HS-27A (cell line): Measurements from ENCODE around the gene AIM2.
"Not testable (repeated sequence)": the region's sequence is repeated elsewhere in the genome, so short reads cannot be mapped to it uniquely, and the experiment has no call there.

Experiments
- DNase-seq: peaks from one replicate; pipeline ENCODE4 v3.0.0-alpha.2; 2012; ENCODE audit warnings: low read depth, missing footprints

Gene AIM2, protein sequence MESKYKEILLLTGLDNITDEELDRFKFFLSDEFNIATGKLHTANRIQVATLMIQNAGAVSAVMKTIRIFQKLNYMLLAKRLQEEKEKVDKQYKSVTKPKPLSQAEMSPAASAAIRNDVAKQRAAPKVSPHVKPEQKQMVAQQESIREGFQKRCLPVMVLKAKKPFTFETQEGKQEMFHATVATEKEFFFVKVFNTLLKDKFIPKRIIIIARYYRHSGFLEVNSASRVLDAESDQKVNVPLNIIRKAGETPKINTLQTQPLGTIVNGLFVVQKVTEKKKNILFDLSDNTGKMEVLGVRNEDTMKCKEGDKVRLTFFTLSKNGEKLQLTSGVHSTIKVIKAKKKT

GRCh38 chr1:159076438-159077119 is at the start of gene AIM2:
TSS of gene AIM2 (minus strand) at chr1:159076766. CDS start at chr1:159073499, 3,267 bp downstream.
- DNase-seq, result no peak

GRCh38 chr1:159123587-159123986 is 47.0 kb upstream of the AIM2 start:
- no peak for DNase-seq

DNA sequence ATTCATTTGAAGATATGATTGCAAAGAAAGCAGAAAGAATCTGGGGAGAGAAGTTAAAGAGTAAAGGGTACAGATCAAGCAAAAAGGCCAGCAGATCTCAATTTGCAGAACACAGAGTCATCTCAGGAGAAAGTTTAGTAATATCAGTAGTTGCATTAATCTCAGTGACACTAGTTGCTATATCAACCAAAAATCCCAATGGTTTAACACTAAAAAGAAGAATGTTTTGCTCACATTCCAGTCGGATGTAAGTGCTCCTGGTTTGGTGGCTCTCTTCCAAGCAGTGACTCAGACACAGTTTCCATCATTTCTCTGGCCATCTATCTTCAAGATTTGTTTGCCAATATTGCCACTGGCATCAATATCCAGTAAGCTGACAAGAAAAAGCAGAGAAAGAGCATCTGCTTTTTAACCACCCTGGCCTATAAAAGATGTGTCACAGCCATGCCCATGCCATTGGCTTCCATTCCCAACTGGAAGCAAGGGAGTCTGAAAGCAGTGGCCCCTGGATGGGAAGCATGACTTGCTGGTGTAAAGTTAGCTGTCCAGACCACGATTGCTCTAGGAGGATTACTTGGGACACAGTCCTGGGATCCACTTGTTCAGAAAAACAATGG is 45.5 kb upstream of the AIM2 start:
- peak; percentile 49 for DNase-seq

- no peak for DNase-seq
These were observed 45.0 kb upstream of the AIM2 start for GRCh38 chr1:159121526-159121925.

DNA sequence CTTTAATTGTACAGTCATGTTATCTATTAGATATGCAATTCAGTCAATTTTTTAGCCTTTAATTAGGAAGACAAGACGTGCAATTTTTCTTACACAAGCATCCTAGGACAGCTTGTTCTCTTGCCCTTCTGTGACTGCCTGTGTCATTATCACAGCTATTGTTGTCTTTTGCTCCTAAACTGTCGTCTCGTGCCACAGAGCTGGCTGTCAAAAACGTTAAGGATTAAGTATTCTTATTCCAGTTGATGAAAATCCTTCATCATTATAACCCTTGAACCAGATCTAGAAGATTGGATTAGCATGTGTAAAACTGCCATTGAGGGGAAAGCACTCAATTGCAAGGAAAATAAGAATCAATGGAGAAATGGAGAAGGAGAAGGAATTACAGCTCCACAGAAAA is 43.8 kb upstream of the AIM2 start:
- DNase-seq, result no peak

- no peak for DNase-seq
These were observed 37.2 kb upstream of the AIM2 start for GRCh38 chr1:159113596-159114433.

DNA sequence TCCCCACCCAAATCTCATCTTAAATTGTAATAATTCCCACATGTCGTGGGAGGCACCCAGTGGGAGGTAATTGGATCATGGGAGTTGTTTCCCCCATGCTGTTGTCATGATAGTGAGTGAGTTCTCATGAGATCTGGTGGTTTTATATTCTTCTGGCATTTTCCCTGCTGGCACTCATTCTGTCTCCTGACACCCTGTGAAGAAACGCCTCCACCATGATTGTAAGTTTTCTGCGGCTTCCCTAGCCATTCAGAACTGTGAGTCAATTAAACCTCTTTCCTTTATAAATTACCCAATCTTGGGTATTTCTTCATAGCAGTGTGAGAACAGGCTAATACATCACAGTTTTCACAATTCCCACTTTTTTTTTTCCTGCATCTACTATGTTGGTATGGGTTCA is 26.5 kb upstream of the AIM2 start:
- DNase-seq, result not testable (repeated sequence)

DNA sequence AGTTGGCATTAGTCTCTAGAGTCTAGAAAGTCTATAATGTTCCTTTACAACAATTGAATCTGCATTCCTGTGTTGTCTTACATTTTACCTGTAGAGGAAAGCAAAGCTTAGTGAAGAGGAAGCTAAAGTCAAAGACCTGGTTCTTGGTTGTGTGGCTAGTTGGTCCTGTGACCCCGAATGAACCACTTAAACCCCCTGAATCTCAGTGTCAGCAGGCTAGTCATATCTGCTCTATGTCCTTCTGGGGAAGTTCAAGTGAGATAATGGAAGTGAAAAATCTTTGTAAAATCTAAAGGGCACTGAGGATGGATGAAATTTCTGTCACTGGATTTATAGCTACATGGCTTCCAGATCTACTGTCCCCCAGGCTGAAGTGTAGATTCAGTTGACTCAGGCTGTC is 24.0 kb upstream of the AIM2 start:
- DNase-seq, result no peak

DNA sequence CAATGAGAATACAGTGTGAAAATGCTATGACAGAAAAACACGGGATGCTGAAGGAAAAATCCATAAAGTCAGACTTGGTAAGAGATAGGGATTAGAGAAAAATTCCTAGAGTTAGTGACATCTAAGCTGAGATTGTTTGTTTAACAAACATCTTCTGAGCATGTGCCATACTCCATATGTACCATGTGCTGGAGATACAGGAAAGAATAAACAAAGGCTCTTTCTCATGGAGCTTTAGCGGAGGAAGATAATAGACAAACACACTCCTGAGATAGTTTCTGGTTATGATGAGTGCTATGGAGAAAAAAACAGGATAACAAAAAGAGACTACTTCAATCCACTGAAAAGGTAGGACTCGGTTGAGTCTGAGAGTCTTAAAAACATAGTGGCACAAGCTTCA is 22.0 kb upstream of the AIM2 start:
- DNase-seq, result no peak

DNA sequence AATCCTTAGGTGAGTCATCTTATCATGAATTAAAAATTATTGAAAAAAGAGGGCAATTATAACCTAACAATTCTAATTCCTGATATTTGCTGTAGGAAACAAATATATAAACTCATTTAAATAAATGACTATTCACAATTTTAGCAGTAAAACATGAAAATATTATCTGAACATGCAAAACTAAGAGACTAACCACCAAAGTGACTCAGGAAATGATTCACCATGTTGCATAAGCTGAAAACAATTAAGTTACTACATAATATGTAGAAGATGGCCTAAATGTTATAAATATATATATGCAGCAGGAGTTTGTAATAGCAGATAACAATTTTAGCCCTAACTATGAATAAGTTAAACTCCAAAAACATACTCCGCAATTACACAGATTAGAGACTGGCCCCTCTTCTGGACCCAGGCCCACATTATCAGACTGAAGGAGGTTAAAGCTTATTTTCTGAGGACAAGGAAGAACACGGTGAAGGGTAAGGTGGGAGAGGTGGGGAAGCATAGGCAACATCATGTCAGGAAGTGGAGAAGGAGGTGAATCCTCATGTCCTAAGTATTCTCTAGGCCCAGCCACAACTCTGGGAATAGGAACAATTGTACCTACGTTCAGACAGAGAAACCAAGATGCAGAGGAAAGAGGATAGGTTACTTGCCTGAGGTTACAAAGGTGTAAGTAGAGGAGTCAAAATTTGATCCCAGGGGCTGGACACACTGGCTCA is 15.6 kb upstream of the AIM2 start:
- no peak for DNase-seq

GRCh38 chr1:159091607-159092031 is 15.1 kb upstream of the AIM2 start:
- DNase-seq, result no peak

DNA sequence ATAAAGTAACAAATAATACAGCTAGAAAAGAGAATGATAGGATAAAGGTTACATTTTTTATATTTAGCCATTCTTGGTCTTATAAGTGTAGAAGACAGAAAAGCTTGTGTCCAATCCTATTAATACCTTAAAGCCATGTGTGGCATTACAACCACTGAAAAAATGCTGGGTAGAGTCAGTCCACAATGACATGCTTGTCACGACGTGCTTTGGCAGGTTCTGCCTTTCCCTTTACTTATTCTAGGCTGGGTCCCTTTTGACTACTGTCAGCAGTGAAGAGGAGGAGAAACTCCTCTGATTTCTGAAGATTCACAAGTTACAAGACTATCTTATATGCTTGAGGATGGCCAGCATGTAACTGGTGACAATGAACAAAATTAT is 14.6 kb upstream of the AIM2 start:
- DNase-seq, result no peak

- no peak for DNase-seq
These were observed 14.0 kb upstream of the AIM2 start for GRCh38 chr1:159090286-159091179.

DNA sequence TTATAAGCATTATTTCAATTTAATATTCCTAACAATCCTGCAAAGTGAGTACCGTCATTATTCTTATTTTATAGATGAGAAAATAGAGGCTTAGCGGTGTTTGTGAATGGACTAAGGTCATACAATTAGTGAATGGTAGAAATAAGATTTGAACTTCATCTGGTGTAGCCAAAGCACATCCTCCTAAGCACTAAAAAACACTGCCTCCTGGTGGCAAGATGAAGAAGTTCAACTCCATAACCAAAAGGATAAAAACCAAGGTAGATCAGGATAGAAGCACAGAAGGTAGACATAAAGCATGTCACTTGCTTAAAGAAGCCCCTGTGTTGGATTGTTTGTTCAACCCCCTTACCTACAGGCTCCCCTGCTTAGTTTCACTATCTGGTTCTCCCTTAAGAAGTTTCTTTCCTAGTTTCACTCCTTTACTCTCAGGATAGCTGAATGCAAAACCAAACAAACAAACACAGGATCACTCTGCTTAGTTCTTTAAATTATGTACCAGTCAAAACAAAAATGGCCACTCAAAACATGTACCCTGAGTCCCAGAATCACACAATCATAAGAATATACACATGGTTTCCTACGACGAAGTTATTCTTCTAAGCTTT is 12.7 kb upstream of the AIM2 start:
- DNase-seq, result no peak

DNA sequence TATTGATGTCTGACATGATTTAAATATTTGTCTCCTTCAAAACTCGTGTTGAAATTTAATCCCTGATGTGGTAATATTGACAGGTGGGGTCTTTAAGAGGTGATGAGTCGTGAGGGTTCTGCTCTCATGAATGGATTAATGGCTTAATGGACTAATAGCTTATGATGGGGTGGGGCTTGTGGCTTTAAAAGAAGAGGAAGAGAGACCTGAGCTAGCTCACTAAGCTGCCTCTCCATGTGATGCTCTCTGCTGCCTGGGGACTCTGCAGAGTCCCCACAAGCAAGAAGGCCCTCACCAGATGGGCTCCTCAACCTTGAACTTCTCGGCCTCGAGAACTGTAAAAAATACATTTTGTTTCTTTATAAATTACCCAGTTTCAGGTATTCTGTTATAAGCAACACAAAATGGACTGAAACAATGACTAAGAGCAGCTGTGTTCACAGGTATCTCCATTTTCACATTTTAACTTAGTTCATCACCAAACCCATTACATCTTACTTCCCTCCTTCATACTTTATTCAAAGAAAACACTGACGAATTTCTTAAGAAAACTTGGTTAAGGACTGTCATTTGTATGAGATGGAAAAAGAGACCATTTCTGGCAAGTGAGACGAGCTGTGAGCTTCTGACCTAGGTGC is 12.1 kb upstream of the AIM2 start:
- DNase-seq, result no peak

DNA sequence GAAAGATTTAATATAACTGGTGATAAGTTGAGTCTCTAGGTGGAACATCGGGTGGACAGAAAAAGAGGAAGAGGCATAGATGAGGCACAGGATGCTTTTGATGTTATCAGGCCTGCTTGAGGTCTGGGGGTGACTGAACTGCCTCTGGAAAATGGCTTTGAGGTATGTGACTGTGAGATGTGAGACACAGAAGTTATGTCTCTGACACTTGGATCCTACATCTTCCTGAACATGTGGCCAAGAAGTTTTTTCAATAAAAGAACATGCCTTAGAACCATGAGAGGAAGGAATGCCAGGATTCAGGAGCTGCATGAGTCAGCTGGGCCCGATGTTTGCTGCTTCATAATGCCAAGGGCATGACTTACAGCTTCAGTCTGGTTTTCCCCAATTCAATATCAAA is 11.5 kb upstream of the AIM2 start:
- DNase-seq, result peak; percentile 64

GRCh38 chr1:159084867-159085266 is 8.3 kb upstream of the AIM2 start:
- DNase-seq, result no peak

DNA sequence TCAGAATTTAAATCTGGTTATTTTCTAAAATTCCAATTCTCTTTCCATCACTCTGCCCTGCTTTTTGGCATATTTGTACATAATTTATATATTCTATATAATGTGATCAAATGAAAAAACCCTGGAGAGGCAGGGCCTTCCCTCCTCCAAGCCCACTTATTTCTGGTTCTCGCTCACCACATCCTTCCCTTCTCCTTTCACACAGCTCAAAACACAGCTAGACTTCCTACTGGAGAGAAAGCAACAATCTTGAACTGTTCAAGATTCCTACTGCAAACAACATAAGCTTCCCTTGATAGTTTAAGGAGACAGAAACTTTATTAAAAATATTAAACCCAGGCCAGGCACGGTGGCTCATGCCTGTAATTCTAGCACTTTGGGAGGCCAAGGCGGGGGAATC is 7.6 kb upstream of the AIM2 start:
- DNase-seq, result no peak

GRCh38 chr1:159083013-159083412 is 6.4 kb upstream of the AIM2 start:
- DNase-seq, result no peak

GRCh38 chr1:159081626-159082025 is 5.1 kb upstream of the AIM2 start:
- DNase-seq, result no peak
